Stimulated activated CD8-positive, alpha-beta memory T cell treated with anti-CD3 and anti-CD28 coated beads, Interleukin-15, amount 100 ng/mL, for 24 hours (primary cell): ENCODE measurements around the gene PDE6D.
"Not testable (repeated sequence)": the region's sequence is repeated elsewhere in the genome, so short reads cannot be mapped to it uniquely, and the experiment has no call there.

ENCODE experiments used
- DNase-seq: peaks from one replicate; pipeline ENCODE4 v3.0.0-alpha.2; 2020; ENCODE audit warnings: low read depth

The PDE6D gene

DNA sequence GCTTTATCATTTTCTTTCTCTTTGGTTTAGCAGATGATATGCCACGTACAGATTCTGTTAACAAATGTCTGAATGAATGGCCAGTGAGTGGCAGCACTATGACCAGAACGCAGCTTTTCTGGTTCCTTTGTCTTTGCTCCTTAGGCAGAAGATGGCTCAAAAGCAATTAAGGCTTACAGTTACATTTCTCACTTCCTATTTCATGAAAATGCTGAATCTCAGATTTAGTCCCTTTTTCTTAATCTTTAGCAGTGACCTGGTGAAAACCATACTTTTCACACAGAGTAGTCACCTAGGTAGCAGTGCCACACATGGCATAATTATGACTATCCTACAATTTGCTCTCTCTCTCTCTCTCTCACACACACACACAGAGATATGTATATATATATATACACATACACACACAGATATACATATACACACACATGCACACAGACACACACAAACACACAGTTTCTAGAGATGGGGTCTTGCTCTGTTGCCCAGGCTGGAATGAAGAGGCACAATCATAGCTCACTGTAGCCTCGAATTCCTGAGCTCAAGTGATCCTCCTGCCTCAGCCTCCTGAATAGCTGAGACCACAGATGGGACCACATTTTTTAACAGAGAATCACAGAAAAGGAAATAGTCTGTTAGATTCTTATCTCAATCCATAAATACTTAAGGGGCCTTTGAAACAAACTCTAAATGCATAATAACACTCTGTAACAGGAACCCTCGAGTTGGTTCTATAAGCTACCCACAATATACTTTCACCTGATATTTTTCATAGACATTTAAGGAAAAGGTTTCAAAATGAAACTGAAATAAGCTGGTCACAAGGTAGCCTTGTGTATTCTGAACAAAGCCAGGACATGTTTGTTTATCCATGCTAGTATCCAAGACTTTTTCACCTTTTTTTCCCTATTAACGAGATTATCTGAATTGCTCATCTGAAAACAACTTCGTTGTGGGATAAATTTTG is 11.6 kb downstream of the PDE6D start:
- no peak for DNase-seq

DNA sequence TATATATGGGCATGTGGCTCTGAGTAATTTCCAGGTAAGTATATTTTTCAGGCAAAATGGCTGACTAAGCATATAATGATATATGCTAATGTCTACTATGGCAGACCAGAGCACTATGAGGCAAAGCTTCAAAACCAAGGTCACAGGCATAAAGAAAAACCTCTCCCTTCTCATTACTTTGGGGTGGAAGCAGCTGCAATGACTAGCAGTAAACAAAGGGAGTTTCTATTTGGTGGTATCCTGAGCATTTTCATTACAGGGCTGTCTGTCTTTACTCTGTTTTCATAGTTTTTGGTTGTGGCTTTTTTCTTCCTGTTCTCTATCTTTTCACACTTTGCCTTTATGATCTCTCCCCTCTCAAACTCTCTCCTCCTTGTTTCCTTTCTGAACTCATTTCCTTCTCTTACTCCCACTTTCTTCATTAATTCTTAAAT is 15.6 kb downstream of the PDE6D start:
- no peak for DNase-seq

DNA sequence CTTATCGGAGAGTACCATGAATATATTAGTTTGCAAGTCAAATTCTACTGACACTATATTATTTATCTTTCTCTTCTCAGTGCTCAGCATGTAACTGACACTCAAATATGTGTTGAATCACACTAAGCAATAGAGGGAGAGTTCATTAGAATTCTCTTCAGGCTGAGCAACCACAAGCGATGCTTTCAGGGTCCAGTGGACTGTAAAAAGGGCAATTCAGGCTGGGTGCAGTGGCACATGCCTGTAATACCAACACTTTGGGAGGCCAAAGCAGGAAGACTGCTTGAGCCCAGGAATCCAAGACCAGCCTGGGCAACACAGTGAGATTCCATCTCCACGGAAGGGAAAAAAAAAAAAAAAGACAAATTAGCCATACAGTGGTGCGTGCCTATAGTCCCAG is 16.3 kb downstream of the PDE6D start:
- no peak for DNase-seq

DNA sequence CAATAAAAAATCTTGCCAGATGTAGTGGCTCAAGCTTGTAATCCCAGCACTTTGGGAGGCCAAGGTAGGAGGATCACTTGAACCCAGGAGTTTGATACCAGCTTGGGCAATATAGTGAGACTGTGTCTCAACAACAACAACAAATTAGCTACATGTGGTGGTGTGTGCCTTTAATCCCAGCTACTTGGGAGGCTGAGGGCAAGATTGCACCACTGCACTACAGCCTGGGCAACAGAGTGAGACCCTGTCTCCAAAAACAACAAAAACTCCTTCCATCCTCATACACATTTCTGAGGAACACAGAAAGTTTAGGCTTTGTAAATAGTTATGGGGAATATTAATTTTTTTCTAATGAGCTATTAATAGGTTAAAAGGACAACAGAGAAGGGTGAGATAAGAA is 17.0 kb downstream of the PDE6D start:
- no peak for DNase-seq

DNA sequence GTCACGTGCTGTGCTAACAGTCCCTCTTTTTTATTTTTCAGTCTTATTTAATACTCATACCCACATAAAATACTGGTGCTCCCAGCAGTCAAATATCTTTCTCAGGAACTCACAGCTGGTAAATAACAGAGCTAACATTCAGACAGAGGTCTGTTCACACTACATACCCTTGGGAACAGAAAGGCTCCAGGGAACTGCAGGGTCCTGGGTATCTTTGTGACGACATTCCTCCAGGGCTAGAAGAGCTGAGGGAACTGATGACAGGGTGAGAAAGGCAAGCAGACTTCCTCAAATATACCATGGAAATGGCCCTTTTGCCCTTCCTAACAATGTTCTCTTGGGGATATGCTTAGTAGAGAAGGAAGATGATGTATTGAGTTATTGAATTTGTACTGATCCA is 19.3 kb downstream of the PDE6D start:
- no peak for DNase-seq

DNA sequence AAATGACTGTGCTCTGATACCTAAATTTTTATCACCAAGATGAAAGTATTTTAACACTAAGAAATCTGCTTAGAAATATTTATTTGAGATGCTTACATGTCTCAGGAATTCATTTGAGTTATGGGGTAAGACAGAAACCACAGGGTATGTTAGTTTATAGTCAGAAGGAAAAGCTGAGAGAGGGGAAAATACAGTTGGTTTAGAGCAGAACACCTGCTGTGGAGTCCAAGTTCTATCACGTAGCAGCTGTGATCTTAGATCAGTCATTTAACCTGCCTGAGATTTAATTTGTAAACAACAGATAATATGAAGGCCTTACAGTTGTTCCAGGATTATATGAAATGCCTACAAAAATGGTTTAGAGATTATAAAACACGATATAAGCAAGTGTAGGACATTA is 29.0 kb downstream of the PDE6D start:
- no peak for DNase-seq

DNA sequence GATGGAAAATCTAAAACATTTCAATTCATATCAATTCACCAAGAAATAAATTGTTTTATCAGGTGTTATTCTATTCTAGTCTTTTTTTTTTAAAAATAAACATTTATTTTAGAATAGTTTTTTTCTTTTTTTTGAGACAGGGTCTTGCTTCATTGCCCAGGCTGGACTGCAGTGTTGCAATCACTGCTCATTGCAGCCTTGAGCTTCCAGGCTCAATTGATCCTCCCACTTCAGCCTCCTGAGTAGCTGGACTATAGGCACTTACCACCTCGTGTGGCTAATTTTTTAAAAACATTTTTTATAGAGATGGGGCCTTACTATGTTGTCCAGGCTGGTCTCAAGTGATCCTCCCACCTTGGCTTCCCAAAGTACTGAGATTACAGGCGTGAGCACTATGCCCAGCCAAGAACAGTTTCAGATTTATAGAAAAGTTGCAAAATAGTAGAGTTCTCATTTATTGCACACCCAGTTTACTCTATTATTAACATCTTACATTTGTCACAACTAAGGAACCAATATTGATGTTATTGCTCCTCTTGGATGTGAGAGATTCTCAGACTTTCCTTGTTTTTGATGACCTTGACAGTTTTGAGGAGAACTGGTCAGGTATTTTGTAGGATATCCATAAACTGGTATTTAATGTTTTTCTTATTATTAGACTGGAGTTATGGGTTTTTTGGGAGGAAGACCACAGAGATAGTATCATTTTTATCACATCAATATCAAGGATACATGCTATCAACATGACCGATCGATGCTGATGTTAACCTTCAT is 29.9 kb downstream of the PDE6D start:
- DNase-seq, result no peak

DNA sequence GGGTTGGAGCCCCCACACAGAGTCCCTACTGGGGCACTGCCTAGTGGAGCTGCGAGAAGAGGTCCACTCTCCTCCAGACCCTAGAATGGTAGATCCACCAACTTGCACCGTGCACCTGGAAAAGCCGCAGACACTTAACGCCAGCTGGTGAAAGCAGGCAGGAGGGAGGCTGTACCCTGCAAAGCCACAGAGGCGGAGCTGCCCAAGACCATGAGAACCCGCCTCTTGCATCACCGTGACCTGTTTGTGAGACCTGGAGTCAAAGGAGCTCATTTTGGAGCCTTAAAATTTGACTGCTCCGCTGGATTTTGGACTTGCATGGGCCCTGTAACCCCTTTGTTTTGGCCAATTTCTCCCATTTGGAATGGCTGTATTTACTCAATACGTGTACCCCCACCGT is 32.1 kb downstream of the PDE6D start:
- not testable (repeated sequence) for DNase-seq

DNA sequence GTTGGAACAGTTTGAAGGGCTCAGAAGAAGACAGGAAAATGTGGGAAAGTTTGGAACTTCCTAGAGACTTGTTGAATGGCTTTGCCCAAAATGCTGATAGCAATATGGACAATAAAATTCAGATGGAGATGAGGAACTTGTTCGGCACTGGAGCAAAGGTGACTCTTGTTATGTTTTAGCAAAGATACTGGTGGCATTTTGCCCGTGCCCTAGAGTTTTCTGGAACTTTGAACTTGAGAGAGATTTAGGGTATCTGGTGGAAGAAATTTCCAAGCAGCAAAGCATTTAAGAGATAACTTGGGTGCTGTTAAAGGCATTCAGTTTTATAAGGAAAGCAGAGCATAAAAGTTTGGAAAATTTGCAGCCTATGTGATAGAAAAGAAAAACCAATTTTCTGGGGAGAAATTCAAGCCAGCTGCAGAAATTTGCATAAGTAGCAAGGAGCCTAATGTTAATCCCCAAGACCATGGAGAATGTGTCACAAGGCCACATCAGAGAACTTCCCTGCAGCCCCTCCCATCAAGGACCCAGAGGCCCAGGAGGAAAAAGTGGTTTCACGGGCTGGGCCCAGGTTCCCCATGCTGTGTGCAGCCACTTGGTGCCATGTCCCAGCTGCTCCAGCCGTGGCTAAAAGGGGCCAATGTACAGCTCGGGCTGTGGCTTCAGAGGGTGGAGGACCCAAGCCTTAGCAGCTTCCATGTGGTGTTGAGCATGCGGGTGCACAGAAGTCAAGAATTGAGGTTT is 32.8 kb downstream of the PDE6D start:
- not testable (repeated sequence) for DNase-seq

DNA sequence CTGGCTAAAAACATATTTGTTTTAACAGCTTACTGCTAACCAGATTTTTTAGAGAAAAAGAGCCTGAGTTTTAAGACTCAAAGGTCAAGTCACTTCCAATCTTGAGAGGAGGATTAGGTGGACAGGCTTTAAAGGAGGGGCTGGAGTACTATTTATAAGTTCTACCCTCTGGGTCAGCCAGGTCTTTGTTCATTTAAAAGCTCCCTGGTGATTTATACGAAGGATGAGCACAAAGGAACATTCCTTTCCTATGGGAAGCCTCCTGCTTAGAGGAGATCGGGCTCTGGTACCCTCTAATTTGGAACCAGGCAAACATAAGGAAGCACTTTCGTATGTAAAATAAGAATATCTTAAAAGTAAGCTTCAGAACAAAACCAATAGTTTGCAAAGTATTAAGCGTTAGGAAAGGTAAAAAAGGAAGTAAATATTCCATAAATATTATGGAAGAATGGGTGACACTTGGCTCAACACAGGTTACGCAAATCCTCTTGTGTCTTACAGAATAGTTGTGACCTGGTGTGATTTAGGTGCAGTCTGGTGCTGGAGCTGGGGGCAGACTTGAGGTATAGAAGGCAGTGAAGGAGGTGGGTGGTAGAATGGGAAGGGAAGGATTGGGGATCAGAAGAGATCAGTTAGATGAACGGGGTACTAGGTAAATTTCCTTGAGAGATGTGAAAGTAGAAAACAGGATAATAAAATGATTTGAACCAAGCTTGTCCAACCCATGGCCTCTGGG is 35.6 kb downstream of the PDE6D start:
- no peak for DNase-seq

DNA sequence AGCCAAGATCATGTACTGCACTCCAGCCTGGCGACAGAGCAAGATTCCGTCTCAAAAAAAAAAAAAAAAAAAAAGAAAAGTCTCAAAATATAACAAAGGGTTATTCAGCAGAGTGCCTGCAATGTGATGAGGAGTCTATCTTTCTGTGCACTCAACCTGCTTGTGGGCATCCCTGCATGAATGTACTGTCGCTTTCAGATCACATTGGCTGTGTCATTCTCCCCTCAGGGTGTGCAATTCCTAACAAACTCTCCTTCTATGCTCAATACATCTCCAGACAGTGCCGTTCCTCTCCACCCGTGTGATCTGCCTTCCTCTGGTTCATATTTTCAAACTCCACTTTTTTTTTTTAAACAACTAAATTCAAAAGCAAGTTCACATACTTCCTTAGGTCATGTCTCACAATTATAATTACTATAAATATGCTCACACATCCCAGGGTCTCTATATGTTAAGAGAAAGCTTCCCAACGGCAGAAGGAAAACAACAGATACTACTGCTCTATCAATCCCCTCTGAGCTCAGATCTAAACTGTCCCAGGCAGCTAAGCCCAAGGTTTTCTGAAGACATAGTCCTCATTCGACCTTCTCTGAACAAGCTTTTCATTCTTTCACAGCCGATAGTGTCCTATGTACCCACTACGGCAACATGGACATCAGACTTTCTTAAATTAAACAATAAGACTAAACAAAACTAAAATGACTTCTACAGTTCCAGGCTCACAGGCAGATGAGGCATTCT is 37.5 kb downstream of the PDE6D start:
- no peak for DNase-seq

DNA sequence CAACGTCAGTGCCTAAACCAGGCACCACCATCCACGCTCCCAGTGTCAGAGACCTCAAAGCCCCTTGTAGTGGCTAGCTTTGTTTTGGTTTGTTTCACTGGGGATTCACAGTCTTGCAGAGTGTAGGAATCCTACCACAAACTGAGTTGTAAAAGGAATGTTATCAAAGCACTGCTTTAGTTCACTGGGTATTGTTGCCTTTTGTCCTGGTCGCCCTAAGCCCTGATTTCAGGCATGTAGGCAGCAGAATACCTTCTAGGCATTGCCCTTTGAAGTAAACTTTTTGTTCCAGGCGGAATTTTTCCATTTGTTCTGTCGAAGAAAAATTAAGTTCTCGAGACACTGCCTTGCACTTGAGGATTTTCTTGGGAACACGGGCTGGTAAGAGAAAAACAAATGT is 43.3 kb downstream of the PDE6D start:
- DNase-seq, result no peak

DNA sequence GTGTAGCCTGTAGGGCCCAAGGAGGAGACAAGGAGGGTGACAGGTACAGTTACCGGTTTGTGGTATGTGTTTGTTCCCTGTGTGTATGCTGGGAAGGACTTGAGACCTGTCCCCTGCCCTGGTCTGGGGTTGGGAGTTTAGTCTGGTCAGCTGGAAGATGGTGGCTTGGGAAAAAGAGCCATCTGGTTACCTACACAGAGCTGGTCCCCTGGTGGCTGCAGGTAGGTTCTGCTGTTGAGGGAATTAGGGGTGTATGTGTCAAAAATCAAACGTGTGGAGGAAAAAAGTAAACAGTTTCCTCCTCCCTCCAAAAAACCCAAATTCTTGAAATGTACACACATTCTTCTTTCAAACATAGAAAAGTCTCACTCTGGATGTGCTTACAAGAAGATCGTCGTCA is 48.5 kb downstream of the PDE6D start:
- no peak for DNase-seq

DNA sequence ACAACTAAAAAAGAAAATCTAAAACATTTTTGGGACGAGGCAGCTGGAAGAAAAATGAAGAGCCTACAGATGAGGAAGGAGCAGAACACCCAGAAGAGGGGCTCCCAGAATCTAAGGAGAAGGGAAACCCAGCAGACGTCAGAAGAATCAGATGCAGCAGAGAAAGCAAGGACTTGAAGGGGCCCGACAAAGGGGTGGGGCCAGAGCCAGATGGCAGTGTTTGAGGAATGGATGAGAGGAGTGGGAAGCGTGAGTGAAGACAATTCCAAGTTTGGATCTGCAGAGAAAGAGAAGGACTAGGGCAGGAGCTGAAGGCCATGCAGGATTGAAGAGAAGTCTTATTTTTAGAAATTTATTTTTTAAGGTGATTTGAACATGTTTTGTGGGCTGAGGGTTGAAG is 53.5 kb downstream of the PDE6D start:
- no peak for DNase-seq

DNA sequence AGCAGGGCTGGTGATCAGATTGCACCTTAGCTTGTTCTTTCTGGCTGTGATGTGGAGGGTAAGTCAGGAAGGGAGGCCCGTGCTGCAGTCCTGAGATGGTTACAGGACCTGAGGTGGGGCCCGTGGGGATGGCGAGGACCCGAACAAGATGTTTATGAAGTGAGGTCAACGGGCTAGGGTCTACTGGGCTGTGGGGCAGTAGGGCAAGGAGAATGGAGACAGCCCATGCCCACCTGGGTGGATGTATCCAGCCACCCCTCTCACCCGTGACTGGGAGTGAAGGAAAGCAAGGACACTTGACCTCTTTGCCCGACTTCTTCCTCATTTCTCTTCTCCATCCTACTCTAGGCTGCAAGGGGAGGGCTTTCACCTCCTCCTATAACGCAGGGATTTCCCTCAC is 54.8 kb downstream of the PDE6D start:
- DNase-seq, result no peak

DNA sequence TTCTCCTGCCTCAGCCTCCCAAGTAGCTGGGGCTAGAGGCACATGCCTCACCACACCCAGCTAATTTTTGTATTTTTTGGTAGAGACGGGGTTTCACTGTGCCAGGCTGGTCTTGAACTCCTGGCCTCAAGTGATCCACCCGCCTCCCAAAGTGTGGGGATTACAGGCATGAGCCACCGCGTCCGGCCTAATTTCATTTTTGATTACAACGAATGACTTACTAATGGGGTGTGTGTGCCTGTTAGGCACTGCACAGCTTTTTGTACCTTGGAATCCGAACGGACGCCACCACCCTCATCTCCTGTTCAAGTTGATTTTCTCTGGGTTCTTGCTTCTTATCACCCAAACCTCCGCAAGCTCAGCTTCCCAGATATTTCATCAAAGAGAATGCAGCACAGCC is 55.6 kb downstream of the PDE6D start:
- DNase-seq, result no peak

DNA sequence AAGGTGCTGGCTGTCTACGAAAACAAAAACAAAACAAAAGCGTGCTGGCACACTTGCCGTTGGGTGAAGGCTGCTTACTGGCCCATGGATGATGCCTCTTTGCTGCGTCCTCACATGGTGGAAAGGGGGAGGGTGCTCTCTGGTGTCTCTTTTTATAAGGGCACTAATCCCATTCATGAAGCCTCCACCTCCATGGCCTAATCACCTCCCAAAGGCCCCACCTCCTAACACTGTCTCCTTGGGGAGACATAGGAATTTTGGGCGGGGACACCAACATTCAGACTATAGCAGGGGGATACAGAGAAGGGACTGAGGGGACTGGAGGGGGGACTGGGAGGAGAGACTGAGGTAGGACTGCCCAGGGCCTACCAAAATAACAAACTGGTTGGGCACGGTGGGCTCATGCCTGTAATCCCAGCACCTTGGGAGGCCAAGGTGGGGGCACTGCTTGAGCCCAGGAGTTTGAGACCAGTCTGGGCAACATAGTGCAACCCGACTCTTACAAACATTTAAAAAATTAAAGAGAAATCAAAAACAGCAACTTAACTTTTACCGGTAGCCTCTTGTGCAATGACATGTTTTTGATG is 58.3 kb downstream of the PDE6D start:
- no peak for DNase-seq

DNA sequence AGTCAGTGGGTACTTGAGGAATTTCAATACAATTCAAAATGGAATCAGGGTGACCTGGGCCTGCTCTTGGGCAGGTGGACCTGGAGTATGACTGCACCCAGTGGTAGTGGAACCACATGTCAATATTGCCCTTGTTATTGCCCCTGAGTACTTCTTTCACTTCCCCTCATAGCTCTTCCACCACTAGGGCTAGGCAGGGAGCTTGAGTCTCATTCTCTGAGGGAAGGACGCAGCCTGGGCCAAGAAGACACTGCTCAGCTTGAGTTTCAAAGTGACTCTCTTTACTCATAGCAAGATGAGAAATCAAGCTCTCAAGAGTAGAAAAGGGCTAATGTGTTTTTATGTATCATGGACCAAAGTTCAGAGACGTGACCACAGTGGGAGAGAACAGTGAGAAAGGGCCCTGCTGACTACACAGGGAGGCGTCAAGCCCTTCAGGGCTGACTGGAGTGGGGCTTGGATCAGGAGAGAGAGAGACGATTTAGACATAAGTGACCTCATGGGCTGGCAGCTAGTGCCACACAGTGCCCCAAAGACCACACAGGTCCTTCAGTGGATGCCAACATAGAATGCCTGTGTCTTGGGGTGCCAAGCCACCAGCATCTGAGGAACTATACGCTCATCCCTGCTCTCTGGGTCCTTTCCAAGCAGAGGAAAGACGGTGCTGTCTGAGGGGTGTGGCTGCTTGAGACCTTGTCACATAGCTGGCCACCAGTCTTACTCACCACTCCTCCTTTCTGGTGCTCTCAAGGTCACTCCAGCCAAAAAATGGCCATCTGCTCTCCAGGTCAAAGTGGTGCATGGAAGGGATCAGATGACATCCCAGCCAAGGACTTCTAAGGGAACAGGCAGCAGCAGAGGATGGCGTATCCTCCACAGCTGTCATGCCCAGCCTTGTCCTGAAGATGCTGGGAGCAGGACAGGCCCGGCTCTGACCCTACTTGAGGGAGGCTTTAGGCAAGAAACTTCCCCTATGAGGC is 59.8 kb downstream of the PDE6D start:
- no peak for DNase-seq

DNA sequence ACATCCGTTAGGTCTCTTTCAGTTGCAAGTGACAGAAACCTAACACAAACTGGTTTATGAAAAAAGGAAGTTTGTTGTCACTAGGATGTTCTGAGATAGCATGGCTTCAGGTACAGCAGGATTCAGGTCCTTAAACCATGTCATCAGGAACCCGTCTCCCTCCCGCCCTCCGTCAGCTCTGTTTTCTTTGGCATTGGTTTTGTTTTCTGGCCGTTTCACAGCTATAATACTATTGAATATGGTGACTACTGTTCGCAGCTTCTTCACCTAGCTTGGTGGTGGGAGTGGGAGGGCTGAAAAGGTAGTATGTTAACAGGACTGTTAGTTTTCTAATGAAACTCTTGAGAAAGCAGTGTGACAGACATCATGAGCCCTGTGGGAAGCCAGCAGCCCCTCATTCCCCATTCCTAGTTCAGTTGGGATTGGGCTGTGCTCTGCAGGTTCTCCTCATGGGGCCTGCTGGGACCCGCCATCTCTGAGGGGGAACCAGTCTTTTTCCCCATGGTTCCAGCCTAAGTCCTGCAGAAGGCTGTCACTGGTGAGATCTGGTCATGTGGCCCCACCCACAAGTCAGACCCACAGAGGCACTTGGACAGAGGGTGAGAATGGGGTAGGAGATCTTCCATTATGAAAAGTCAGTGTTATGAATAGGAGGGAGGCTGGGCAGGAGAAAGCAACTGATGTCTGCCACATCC is 60.6 kb downstream of the PDE6D start:
- no peak for DNase-seq
